Naive thymus-derived CD4-positive, alpha-beta T cell (primary cell): ENCODE results near the gene GATB. TPM values are rescaled to one million over a fixed set of nuclear protein-coding genes. Genes with fewer than 3 reads are reported as not detected.

ENCODE experiments used
- ATAC-seq: fragments of 150-1000 bp; cut with Tn5 transposase; 2 replicates; pipeline ENCODE4 v1.10.0; 2021; ENCODE audit warnings: mild to moderate bottlenecking, moderate library complexity
- CTCF ChIA-PET: fragments of 350-600 bp; sonication (Branson Sonifier 250); formaldehyde crosslinking; loops from one replicate; lab custom pipeline; 2021; ENCODE audit warnings: antibody characterized with exemption; lab: Charles Lee
- POLR2A ChIA-PET: fragments of 350-600 bp; sonication (Branson Sonifier 250); formaldehyde crosslinking; loops from one replicate; lab custom pipeline; 2021; ENCODE audit warnings: antibody characterized with exemption, inconsistent platforms; lab: Charles Lee
- DNase-seq, 9 donors: peaks; one replicate each; pipeline versions ENCODE4 v3.0.0 to v3.0.0-alpha.2; 2020 to 2022; ENCODE audit warnings: mixed read lengths in 1 of 9
- H3K27ac ChIP-seq: one replicate; pipeline ENCODE4 v1.7.0; 2013; ENCODE audit warnings: mild to moderate bottlenecking, low read depth, low read length, moderate library complexity
- H3K27me3 ChIP-seq, 2 donors: one replicate each; pipeline ENCODE4 v1.7.0; 2013; ENCODE audit warnings: low read length in 2 of 2, mild to moderate bottlenecking in 2 of 2, moderate library complexity in 2 of 2; ENCODE audit not compliant: control insufficient read depth in 2 of 2, insufficient read depth in 2 of 2
- H3K36me3 ChIP-seq, 3 experiments: 1 replicate in 2 of 3; 2 replicates in 1 of 3; pipeline ENCODE4 v1.7.0; 2013; ENCODE audit warnings: low read length in 3 of 3, mild to moderate bottlenecking in 3 of 3, moderate library complexity in 1 of 3; ENCODE audit not compliant: insufficient read depth in 3 of 3, control insufficient read depth in 2 of 3
- H3K4me1 ChIP-seq, 2 donors: one replicate each; pipeline ENCODE4 v1.7.0; 2013; ENCODE audit warnings: low read length in 2 of 2, mild to moderate bottlenecking in 2 of 2, moderate library complexity in 1 of 2; ENCODE audit not compliant: control insufficient read depth in 2 of 2, insufficient read depth in 2 of 2
- H3K4me3 ChIP-seq: 2 replicates; pipeline ENCODE4 v1.7.0; 2013; ENCODE audit warnings: mild to moderate bottlenecking, low read length
- H3K9me3 ChIP-seq, 3 experiments: 1 replicate in 2 of 3; 2 replicates in 1 of 3; pipeline ENCODE4 v1.7.0; 2013; ENCODE audit warnings: low read length in 3 of 3; ENCODE audit not compliant: control insufficient read depth in 2 of 3
- H3K27ac Mint-ChIP-seq, 9 donors: one replicate each; pipeline ENCODE4 v1.8.0; 2020 to 2022; ENCODE audit warnings: mixed read lengths in 9 of 9, mild to moderate bottlenecking in 8 of 9, moderate library complexity in 5 of 9, inconsistent platforms in 2 of 9
- H3K27me3 Mint-ChIP-seq, 5 donors: one replicate each; pipeline ENCODE4 v1.8.0; 2021 to 2022; ENCODE audit warnings: mixed read lengths in 5 of 5, mild to moderate bottlenecking in 1 of 5
- H3K36me3 Mint-ChIP-seq, 5 donors: one replicate each; pipeline ENCODE4 v1.8.0; 2020 to 2022; ENCODE audit warnings: mixed read lengths in 5 of 5, mild to moderate bottlenecking in 3 of 5, inconsistent platforms in 1 of 5
- H3K4me1 Mint-ChIP-seq, 7 donors: one replicate each; pipeline ENCODE4 v1.8.0; 2020 to 2022; ENCODE audit warnings: mixed read lengths in 7 of 7, mild to moderate bottlenecking in 3 of 7, inconsistent platforms in 1 of 7
- H3K4me3 Mint-ChIP-seq, 10 donors: one replicate each; pipeline ENCODE4 v1.8.0; 2020 to 2022; ENCODE audit warnings: mild to moderate bottlenecking in 10 of 10, mixed read lengths in 10 of 10, moderate library complexity in 6 of 10, inconsistent platforms in 2 of 10
- H3K9me3 Mint-ChIP-seq, 11 donors: one replicate each; pipeline ENCODE4 v1.8.0; 2020 to 2022; ENCODE audit warnings: mixed read lengths in 11 of 11, mild to moderate bottlenecking in 4 of 11, inconsistent platforms in 1 of 11, moderate library complexity in 1 of 11
- intact Hi-C, 2 donors: fragments of 100-400 bp; cut with micrococcal nuclease; formaldehyde crosslinking; loops; one replicate each; pipeline ENCODE4 v1.15.1; 2023
- polyA plus RNA-seq, 2 donors: library from polyadenylated mRNA; unstranded; fragments of 300-500 nt; fragmentation: Illumina TruSeq; gene quantifications; one replicate each; pipeline ENCODE4 v1.2.3, GENCODE V29; 2021
- total RNA-seq, 6 experiments: library from RNA in 5 of 6; stranded (reverse) in 5 of 6; gene quantifications; 1 replicate in 5 of 6; 2 replicates in 1 of 6; pipeline ENCODE4 v1.2.3 and lab custom pipeline; 2021 to 2026

Gene GATB
- total and polyA plus RNA-seq, 7 experiments from 2014 or later: 10.5 to 17.8 (median 14.2) TPM

DNA sequence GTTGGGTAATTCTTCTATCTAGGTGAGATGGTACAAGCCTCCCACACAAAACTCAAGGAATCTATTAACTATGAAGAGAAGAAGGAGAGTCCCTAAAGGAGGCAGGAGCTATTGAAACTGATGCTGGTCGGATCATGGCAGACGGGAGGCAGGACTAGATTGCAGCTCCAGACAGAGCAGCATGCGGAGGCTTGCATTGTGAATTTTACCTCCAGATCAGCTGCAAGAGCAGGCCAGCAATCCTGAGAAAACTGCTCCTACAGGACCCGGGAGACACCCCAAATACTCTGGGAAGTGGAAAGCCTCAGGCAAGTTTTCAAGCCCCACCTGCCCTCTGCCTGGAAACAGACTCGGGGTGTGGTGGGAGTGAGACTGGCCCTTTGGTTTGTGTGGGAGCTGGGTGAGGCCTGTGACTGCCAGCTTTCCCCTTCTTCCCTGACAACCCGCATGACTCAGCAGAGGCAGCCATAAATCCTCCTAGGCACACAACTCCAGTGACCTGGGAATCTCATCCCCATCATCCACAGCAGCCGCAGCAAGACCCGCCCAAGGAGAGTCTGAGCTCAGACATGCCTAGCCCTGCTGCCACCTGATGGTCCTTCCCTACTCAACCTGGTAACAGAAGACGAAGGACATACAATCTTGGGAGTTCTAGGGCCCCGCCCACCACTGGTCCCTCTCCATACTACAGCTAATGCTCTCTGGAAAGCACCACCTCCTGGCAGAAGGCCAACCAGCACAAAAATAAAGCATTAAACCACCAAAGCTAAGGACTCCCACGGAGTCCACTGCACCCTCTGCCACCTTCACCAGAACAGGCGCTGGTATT lies 30.9 kb downstream of the GATB start:
- H3K27me3 ChIP-seq: no peaks in the 10 kb centered on the region
- ATAC-seq (no peak), DNase-seq (no peak)
- no peak overlapping the region for H3K27ac Mint-ChIP-seq
- no peaks in the 10 kb centered on the region for H3K4me1 ChIP-seq
- peaks cover 0 to 2% (median 0%) of the 10 kb centered on the region in 11 donors for H3K9me3 Mint-ChIP-seq
- H3K27ac ChIP-seq: no peak overlapping the region
- H3K36me3 ChIP-seq: no peaks in the 10 kb centered on the region
- ChIA-PET CTCF (interaction anchor here (0.7 kb wide), 1 partner anchor 10 kb away, joined by 3 read pairs; no protein-coding TSS in a partner anchor), POLR2A (no interaction called here)
- peaks cover 3 to 29% (median 5%) of the 10 kb centered on the region in 7 donors for H3K4me1 Mint-ChIP-seq
- intact Hi-C loops: no loop called here
- H3K4me3 ChIP-seq: no peak overlapping the region
- H3K4me3 Mint-ChIP-seq: no peak overlapping the region
- H3K36me3 Mint-ChIP-seq: peaks cover 0 to 53% (median 40%) of the 10 kb centered on the region in 5 donors
- no peaks in the 10 kb centered on the region for H3K9me3 ChIP-seq
- H3K27me3 Mint-ChIP-seq: no peaks in the 10 kb centered on the region

GRCh38 chr4:151728679-151729078 lies 32.1 kb downstream of the GATB start:
- Mint-ChIP-seq H3K27ac (no peak overlapping the region), H3K4me3 (no peak overlapping the region), H3K4me1 (peaks cover 0 to 33% (median 6%) of the 10 kb centered on the region in 7 donors), H3K27me3 (no peaks in the 10 kb centered on the region), H3K36me3 (peaks cover 0 to 50% (median 31%) of the 10 kb centered on the region in 5 donors), H3K9me3 (no peaks in the 10 kb centered on the region)
- ChIA-PET CTCF (no interaction called here), POLR2A (interaction anchor here (0.6 kb wide), 1 partner anchor 313 kb away, joined by 3 read pairs; no protein-coding TSS in a partner anchor)
- intact Hi-C loops: no loop called here
- no peak overlapping the region for H3K27ac ChIP-seq
- H3K27me3 ChIP-seq: no peaks in the 10 kb centered on the region
- DNase-seq: no peak
- no peak for ATAC-seq
- no peaks in the 10 kb centered on the region for H3K4me1 ChIP-seq
- H3K36me3 ChIP-seq: no peaks in the 10 kb centered on the region
- H3K9me3 ChIP-seq: no peaks in the 10 kb centered on the region
- no peak overlapping the region for H3K4me3 ChIP-seq

GRCh38 chr4:151728006-151728405 lies 32.8 kb downstream of the GATB start:
- H3K27me3 ChIP-seq: no peaks in the 10 kb centered on the region
- no peaks in the 10 kb centered on the region for H3K9me3 ChIP-seq
- POLR2A ChIA-PET: interaction anchor here (0.6 kb wide), 1 partner anchor 314 kb away, joined by 3 read pairs; no protein-coding TSS in a partner anchor
- Mint-ChIP-seq H3K27me3 (no peaks in the 10 kb centered on the region), H3K4me1 (peaks cover 0 to 30% (median 6%) of the 10 kb centered on the region in 7 donors), H3K36me3 (peaks cover 0 to 50% (median 24%) of the 10 kb centered on the region in 5 donors), H3K4me3 (no peak overlapping the region), H3K9me3 (no peaks in the 10 kb centered on the region), H3K27ac (no peak overlapping the region)
- no peak for ATAC-seq
- intact Hi-C loops: no loop called here
- H3K4me3 ChIP-seq: no peak overlapping the region
- CTCF ChIA-PET: no interaction called here
- DNase-seq: no peak
- H3K4me1 ChIP-seq: no peaks in the 10 kb centered on the region
- no peaks in the 10 kb centered on the region for H3K36me3 ChIP-seq
- H3K27ac ChIP-seq: no peak overlapping the region

DNA sequence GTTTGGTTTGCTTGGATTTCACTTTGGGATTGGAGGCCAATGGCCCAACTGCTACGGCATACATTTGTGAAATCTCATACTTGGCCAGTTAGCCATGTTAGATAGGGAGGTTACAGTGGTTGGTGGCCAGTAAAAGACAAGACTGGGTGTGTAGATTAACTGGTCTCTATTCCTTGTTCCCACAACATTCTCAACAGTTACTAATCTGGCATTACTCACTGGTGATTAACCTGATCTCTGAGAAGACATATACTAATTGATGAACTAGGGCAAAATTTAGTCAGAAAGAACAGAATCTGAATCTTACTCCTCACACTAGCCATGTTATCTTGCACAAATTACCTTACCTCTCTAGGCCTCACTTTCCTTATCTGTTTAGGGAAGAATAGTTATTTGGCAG lies 33.4 kb downstream of the GATB start:
- POLR2A ChIA-PET: no interaction called here
- Histone ChIP-seq H3K27me3 (no peaks in the 10 kb centered on the region), H3K36me3 (no peaks in the 10 kb centered on the region), H3K9me3 (no peaks in the 10 kb centered on the region), H3K27ac (no peak overlapping the region), H3K4me3 (no peak overlapping the region), H3K4me1 (no peaks in the 10 kb centered on the region)
- DNase-seq: no peak
- Mint-ChIP-seq H3K27ac (no peak overlapping the region), H3K4me1 (peaks cover 0 to 27% (median 5%) of the 10 kb centered on the region in 7 donors), H3K9me3 (no peaks in the 10 kb centered on the region), H3K4me3 (no peak overlapping the region), H3K27me3 (no peaks in the 10 kb centered on the region), H3K36me3 (peaks cover 3 to 54% (median 24%) of the 10 kb centered on the region in 5 donors)
- intact Hi-C loops: no loop called here
- CTCF ChIA-PET: no interaction called here
- ATAC-seq: no peak

GRCh38 chr4:151725087-151725486 lies 35.7 kb downstream of the GATB start:
- Mint-ChIP-seq H3K36me3 (peaks cover 0 to 49% (median 24%) of the 10 kb centered on the region in 5 donors), H3K27me3 (no peaks in the 10 kb centered on the region), H3K4me1 (peaks cover 0 to 20% (median 5%) of the 10 kb centered on the region in 7 donors), H3K27ac (no peak overlapping the region), H3K9me3 (no peaks in the 10 kb centered on the region), H3K4me3 (no peak overlapping the region)
- POLR2A ChIA-PET: no interaction called here
- Histone ChIP-seq H3K27ac (no peak overlapping the region), H3K9me3 (no peaks in the 10 kb centered on the region), H3K36me3 (no peaks in the 10 kb centered on the region), H3K4me1 (no peaks in the 10 kb centered on the region), H3K4me3 (no peak overlapping the region), H3K27me3 (no peaks in the 10 kb centered on the region)
- ATAC-seq: no peak
- intact Hi-C loops: no loop called here
- CTCF ChIA-PET: no interaction called here
- DNase-seq: no peak

DNA sequence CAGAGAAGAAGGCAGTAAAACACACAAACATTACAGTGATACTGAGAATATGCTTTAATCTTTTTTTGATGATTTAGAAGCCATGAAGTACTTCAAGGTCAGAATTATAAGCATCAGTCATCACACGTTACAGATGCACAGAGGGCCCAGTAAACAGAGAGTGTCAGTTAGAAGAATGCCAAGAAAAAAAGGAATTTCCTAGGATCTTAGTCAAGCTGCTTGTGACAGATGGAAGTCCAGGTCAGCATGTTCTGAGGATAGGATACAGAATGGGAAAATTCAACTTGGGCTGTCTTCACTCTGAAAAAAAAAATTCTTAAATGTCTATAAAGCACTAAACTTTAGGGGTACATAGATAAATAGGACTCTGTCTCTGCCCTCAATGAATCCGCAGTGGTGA lies 38.9 kb downstream of the GATB start:
- Histone ChIP-seq H3K27ac (no peak overlapping the region), H3K36me3 (peaks cover 0 to 9% (median 0%) of the 10 kb centered on the region in 3 experiments), H3K9me3 (no peaks in the 10 kb centered on the region), H3K4me1 (no peaks in the 10 kb centered on the region), H3K27me3 (no peaks in the 10 kb centered on the region), H3K4me3 (no peak overlapping the region)
- Mint-ChIP-seq H3K27ac (no peak overlapping the region), H3K4me1 (peaks cover 0 to 4% (median 0%) of the 10 kb centered on the region in 7 donors), H3K36me3 (peaks cover 0 to 50% (median 15%) of the 10 kb centered on the region in 5 donors), H3K27me3 (no peaks in the 10 kb centered on the region), H3K4me3 (no peak overlapping the region), H3K9me3 (no peaks in the 10 kb centered on the region)
- DNase-seq (no peak), ATAC-seq (no peak)
- intact Hi-C loops: no loop called here
- ChIA-PET CTCF (no interaction called here), POLR2A (no interaction called here)
